GM12873 (cell line): ENCODE results near the gene KIAA0825.

ENCODE experiments used
- TF ChIP-seq, protein P1 (sequence below): IDR thresholded peaks from 2 replicates; pipeline ENCODE4 v1.5.1; 2012; ENCODE audit warnings: low read depth, mild to moderate bottlenecking, moderate library complexity, low read length, control low read depth; ENCODE audit not compliant: insufficient read depth; ENCODE audit errors: missing control alignments

KIAA0825 gene

DNA sequence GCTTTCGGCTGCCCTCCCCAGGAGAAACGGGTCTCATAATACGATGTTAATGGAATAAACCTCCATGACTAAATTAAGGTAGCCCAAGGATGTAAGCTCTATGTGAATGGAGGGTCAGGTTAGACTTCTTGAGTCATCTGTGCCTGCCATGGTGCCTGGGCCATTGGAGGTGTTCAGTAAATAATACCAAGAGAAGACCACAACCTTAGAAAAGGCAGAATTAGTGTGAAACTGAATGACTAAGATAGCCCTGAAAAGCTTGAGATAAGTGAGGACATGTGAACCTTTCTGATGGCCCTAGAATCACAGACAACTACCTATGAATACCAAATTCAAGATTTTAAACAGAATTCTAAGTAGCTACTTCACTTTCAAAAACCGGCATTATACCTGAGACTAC, 160.6 kb downstream of the KIAA0825 start:
- TF ChIP-seq, protein P1, sequence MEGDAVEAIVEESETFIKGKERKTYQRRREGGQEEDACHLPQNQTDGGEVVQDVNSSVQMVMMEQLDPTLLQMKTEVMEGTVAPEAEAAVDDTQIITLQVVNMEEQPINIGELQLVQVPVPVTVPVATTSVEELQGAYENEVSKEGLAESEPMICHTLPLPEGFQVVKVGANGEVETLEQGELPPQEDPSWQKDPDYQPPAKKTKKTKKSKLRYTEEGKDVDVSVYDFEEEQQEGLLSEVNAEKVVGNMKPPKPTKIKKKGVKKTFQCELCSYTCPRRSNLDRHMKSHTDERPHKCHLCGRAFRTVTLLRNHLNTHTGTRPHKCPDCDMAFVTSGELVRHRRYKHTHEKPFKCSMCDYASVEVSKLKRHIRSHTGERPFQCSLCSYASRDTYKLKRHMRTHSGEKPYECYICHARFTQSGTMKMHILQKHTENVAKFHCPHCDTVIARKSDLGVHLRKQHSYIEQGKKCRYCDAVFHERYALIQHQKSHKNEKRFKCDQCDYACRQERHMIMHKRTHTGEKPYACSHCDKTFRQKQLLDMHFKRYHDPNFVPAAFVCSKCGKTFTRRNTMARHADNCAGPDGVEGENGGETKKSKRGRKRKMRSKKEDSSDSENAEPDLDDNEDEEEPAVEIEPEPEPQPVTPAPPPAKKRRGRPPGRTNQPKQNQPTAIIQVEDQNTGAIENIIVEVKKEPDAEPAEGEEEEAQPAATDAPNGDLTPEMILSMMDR: no peak

DNA sequence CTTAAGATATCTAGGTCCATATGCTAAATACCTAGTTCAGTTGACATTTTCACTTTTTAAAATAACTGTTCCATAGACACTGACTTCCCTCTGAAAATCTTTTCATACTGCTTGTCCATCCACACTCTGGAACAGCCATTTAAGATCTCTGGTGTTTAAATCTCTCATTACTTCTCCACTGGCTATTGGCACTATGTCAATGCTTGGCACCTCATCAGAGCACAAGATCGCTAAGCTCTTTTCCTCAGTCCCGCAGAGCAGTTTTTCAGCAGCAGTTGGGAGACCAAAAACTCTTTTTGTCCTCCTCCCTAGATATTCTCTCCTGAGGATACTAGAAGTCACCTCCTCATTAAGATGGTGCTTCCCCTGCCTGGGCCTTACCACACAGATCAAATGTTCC, 172.7 kb downstream of the KIAA0825 start:
- TF ChIP-seq, protein P1: no peak

DNA sequence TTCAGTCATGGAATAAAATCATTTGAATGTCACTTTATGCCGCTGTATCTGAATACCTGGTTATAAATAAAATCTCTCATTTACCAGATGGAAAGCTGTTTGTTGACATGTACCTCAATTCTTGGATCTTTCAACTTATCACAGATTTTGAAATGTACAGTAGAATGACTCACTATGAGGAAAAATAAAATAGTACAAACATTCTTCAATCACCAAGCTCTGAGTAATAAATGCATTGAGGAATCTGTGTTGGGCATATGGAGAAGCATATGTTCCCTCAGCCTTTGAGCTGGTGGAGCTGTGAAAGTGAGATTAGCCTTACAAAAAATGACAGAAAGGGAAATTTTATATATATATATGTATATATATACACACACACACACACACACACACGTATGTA, 175.4 kb downstream of the KIAA0825 start:
- TF ChIP-seq, protein P1: no peak

DNA sequence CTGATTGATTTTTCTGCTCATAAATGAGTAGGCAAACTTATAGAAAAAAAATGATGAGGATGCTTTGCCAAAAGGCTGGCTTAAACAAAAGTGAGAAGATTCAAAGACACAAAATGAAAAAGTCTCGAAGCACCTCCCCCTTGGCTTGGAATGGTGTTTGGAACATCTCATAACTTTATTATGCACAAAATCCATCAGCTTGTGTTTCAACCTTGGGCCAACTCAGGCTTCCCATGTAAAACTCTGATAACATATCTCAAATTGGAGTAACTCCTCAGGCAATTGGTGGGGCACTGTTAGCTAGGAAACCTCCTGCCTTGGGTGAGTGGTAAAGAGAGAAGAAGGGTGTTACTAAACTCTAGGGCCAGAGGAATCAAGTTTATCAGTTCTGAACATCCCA, 176.3 kb downstream of the KIAA0825 start:
- TF ChIP-seq, protein P1: no peak

DNA sequence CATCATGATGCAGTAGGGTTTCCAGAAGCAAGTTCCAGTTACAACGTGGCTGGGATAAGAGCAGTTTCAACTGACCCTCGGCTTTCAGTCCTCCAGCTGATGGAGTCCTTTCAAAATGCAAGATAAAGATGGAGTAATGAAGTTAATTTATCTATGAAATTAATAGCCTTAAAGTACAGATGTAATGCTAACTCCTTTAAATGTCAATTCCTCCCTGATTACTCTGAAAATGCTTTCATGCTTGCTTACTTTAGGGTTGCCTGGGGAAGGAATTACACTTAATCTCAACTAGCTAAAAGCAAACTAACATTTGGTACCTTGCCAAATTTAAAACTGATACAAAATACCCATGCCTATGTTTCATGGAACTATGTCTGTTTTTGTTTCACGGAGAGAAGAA, 178.4 kb downstream of the KIAA0825 start:
- TF ChIP-seq, protein P1: no peak

DNA sequence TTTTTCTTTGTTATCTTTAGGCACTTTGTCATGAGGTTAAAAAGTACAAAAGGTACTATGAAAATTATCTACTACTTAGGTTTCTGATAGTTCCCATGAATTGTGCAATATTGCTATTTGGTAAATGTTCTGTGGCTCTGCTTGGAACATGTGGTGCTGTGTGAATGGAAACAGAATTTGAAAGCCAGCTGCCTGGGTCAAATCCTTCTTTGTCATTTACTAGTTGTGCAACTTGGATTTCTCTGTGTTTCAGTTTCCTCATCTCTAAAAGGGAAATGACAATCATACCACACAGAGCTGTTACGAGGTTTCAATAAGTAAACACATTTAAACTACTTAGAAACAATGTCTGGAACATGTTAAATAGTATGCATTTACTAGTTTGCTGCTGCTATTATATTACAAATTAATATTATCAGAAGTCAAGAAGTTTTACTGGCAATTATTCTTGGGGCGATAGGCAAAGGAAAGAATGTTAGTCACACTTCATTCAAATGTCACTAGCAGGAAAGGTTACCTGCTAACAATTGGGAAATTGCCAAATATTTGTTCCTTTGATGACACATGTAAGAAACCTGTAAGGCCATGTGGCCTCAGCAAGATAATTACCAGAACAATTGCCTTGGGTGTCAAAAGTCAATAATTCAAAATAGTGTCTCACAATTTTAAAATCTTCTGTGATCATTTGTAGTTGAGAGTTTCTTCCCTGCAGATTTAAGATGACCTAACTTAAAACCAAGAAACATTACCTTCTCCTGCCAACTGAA, 184.8 kb downstream of the KIAA0825 start:
- TF ChIP-seq, protein P1: no peak

DNA sequence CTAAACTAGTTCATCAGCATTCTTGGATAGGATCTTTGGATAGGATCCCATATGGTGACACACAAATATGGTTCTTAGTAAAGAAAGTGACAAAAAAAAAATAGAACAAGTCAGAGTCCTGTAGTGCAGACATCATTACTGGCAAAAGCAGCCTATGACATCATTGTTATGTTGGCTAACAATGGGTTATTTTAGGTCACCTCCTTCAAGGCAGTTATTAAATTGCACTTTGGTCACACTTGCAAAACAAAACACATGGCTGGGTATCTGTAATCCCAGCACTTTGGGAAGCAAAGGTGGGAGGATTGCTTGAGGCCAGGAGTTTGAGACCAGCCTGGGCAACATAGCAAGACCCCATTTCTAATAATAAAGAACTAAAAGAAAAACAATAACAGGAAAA, 185.9 kb downstream of the KIAA0825 start:
- TF ChIP-seq, protein P1: no peak

DNA sequence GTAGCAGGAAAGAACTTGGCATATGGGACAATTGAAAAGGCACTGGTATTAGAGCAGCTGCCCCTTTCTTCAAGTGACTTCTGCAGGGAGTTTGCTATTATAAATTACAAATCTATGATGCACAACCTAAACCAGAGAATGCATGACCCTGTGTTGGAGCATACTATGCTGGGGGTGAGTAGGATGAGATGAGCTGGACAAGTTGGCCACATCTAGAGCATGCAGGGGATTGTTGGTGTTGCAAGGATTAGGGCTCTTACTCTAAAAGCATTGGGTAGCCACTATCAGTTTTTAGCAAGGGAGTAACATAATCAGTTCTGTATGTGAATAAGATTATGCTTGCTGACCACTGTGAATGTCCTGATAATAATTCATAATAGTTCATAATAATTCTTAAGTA, 186.7 kb downstream of the KIAA0825 start:
- TF ChIP-seq, protein P1: no peak
